HG03060 (cell line): Measurements from ENCODE around the gene RASD2.

ENCODE experiments used
- ATAC-seq: cut with Tn5 transposase; IDR thresholded peaks from one replicate; pipeline ENCODE4 v1.9.1; 2021; ENCODE audit warnings: low read depth, moderate number of reproducible peaks; ENCODE audit not compliant: unreplicated experiment

RASD2 gene

GRCh38 chr22:35539487-35539886 lies 1.1 kb upstream of the RASD2 start:
- ATAC-seq: no peak

DNA sequence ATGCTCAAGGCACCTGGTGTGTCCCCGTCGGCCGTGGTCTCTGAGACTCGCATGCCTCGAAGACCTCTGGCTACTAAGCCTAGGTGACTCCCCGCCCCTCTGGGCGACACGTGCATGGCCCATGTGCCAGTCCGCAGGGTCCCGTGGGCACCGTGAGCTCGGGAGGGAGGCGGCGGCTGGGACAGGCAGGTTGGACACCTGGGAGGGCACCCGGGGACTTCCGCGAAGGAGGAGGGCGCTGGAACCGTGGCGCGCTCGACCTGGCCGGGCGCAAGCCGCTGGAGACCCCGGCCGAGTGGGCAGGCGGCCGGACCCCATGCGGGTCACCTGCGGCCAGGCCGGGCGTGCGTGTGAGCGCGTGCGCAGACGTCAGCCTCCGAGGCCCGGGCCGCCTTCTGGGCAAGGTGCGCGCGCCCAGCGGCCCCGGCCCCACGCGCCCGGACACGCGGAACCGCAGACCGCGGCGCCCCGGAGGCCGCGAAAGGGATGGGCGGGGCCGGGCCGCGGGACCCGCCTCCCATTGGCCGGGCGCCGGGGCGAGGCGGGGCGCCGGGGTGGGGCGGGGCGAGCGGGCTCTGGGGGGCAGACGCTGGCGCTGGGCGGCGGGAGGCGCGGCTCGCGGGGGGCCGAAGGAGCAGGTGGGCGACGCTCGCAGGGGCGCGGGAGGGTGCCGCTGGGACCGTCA lies 579 bp upstream of the RASD2 start:
- no peak for ATAC-seq

DNA sequence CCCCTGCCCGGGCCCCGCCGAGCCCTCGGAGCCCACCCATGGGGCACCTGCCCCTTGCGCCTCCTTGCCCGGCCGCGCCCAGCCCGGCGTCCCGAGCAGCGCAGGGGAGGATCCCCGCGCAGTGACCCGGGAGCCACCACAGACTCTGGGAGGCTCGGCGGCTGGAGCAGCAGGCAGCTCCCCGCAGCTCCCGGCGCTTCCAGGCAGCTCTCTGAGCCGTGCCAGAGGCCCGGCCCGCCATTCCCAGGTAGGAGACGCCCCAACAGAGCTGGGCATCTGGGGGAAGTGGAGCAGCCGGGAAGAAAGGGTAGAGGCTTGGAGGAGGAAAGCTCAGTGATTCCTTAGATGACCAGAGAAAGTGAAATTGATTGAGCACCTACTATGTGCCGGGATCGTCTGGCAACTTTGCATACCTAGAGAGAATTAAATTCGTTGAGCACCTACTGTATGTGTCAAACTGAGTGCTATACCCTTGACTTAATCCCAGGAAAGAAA lies 670 bp downstream of the RASD2 start:
- no peak for ATAC-seq

GRCh38 chr22:35542157-35542938 lies 1.7 kb downstream of the RASD2 start:
- ATAC-seq: no peak

DNA sequence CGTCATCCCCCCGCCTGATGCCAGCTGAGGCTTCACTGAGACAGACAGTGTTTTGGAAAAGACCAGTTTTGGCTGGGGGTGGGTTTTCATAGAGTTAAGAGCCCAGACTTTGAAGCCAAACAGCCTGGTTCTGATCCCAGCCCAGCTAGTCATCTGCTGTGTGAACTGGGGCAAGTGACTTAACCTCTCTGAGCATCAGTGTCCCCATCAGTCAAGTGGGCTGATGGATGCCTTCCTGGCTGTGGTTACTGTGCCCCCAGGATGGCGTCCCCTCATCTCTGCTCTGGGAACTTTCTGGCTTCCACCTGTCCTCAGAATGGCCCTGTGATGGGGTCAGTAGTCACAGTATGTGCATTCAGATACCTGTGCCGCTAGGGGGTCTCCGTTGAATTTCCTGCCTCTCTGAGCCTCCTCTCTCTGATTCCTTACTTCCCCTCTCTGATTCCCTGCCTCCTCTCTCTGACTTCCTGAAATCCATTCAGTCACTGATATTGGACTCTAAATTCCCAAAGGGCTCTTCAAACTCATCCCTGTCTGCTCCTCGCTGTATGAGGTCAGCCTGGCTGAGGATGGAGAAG lies 2.4 kb downstream of the RASD2 start:
- no peak for ATAC-seq

GRCh38 chr22:35543702-35544101 lies 3.1 kb downstream of the RASD2 start:
- ATAC-seq: no peak

GRCh38 chr22:35544189-35544588 lies 3.6 kb downstream of the RASD2 start:
- ATAC-seq: no peak

GRCh38 chr22:35544827-35545226 lies 4.2 kb downstream of the RASD2 start:
- no peak for ATAC-seq

- no peak for ATAC-seq
Measured at GRCh38 chr22:35546886-35547285, 6.3 kb downstream of the RASD2 start.

DNA sequence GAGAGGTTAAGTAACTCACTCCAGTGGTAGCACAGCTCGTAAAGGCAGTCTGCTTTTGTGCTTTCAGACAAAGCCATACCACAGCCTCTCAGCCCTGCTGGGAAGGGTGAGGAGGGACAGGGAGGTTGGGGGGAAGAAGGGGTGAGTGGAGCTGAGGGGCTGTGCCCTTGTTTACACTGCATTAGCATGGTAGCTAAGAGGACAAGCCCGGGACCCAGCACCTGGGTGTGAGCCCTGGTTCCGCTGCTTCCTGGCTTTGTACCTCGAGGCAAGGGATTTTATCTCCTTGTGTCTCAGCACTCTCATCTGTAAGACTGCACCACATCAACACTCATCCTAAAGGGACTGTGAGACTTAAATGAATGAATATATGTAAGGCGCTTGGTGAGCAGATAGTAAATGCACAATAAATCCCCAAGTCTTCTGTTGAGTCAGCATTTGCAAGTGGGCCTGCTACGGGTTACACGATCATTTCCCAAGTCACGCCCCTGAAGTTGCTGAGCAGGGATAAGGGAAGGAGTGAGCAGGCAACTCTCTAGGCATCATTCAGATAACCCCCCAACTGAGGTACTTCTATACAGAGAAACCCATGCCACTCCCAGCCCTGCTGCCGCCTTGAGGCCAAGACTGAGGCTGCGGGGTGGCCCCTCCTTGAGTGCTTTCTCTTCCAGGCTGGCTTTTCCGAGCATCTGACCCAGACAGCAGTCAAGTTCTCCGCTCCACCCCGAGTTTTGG lies 7.5 kb downstream of the RASD2 start:
- no peak for ATAC-seq

DNA sequence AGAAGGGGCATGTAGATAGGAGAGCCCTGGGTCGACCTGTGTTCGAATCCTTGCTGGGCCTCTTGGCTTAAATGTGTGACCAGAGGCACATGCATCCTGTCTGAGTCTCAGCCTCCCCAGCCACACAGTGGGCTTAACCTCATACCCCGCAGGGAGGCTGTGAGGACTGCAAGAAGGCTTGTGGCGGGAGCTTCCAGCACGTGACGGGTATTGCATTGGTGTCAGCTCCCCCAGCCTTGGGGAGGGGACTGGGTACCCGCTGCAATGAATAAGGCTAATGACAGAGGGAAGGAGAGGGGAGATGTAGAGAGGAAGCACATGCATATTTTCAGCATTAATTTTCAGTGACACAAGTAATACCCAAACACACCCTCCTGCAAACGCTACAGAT lies 8.1 kb downstream of the RASD2 start:
- no peak for ATAC-seq

DNA sequence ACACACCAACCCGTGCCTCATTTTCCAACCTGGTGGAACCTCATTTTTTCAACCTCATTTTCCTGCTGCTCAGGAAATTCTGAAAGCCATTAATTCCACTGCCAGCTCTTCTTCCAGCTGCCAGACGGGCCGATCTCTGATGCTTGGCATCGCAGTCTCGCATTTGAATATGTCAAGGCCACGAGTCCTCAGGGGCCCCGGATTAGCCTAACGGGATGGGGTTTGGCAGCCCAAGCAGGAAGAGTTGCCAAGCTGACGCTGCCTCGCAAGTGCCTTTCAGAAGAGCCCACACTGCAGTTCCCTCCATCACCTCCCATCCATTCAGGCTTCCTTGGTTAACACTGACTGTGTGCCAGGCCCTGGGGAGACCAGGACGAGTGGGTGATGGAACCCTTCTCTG lies 8.7 kb downstream of the RASD2 start:
- ATAC-seq: no peak

- ATAC-seq: no peak
Measured at GRCh38 chr22:35551549-35552177, 11.0 kb downstream of the RASD2 start.

DNA sequence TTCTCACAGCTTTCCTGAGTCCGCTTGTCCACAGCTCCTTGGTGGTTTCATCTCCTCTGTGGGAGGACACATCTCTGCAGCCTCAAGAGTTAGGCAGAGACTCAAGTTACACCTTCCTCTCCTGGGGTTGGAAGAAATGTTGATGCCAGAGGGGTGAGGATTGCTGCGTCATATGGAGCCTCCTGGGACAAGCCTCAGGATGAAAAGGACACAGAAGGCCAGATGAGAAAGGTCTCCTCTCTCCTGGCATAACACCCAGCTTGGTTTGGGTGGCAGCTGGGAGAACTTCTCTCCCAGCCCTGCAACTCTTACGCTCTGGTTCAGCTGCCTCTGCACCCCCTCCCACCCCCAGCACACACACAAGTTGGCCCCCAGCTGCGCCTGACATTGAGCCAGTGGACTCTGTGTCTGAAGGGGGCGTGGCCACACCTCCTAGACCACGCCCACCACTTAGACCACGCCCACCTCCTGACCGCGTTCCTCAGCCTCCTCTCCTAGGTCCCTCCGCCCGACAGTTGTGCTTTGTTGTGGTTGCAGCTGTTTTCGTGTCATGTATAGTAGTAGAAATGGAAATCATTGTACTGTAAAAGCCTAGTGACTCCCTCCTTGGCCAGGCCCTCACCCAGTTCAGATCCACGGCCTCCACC lies 11.7 kb downstream of the RASD2 start:
- ATAC-seq: no peak

DNA sequence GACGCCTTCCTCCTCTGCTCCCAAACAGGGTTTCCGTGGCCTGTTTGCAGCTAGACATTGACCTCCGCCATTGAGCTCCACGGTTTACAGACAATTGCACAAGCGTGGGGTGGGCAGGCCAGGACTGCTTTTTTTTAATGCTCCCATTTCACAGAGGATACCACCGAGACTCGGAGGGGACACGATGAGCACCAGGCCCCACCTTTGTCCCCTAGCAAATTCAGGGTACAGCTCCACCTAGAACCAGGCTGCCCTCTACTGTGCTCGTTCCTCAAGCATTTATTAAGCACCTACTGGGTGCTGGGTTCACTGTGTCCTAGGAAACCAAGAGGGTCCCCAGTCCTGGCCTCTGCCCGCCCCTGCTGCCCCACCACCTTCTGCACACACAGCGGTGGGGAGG lies 12.2 kb downstream of the RASD2 start:
- no peak for ATAC-seq

- ATAC-seq: no peak
Measured at GRCh38 chr22:35553341-35553740, 12.7 kb downstream of the RASD2 start.

GRCh38 chr22:35554297-35554845 lies 13.7 kb downstream of the RASD2 start:
- no peak for ATAC-seq

- no peak for ATAC-seq
Measured at GRCh38 chr22:35555483-35555890, 14.9 kb downstream of the RASD2 start.

DNA sequence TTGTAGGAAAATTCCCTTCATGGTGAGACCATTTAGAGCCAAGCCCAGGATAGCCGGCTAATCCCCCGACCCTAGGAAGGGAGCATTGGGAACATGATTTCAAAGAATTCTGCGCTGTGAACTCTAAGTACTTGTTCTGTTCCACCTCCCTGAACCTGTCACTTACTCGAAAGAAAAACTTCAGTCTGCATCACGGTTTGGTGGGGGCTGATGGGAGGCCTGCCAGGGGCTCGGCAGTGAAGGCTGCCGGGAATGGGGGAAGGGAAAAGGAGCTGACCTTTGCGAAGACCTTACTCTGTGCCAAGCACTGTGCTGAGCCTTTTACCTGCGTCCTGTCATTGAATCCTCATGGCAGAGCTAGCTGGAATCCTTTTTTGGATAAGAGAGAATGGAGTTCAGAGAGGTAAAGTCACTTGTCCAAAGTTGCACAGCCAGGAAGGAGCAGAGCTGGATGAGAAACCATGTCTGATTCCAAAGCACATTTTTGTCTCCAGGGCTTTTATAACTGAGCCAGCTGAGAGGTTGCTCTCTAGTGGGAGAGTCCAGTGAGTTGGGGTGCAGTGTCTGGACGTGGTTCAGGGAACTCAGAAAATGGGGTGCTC lies 15.4 kb downstream of the RASD2 start:
- ATAC-seq: no peak
